ENCODE results near the gene CLCN2.

CLCN2 gene

DNA sequence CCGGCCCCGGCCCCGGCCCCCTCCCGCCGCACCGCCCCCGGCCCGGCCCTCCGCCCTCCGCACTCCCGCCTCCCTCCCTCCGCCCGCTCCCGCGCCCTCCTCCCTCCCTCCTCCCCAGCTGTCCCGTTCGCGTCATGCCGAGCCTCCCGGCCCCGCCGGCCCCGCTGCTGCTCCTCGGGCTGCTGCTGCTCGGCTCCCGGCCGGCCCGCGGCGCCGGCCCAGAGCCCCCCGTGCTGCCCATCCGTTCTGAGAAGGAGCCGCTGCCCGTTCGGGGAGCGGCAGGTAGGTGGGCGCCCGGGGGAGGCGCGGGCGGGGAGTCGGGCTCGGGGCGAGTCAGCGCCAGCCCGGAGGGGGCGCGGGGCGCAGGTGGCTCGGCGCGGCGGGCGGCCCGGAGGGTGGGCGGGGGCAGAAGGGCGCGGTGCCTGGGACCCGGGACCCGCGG, 18.8 kb upstream of the CLCN2 start:
- H3K4me3 ChIP-seq (ENCODE audit: low read depth, low read length): peak overlapping the region; percentile 69
- peaks cover 64% of the 10 kb centered on the region for H3K27me3 ChIP-seq (ENCODE audit: control insufficient read depth, insufficient read depth, low read length)
- no peaks in the 10 kb centered on the region for H3K9me3 ChIP-seq (ENCODE audit: control insufficient read depth, insufficient read depth, low read depth, low read length)
- peaks cover 48% of the 10 kb centered on the region for H3K4me1 ChIP-seq (ENCODE audit: control insufficient read depth, insufficient read depth, low read length)
- H3K9ac ChIP-seq (ENCODE audit: low read length): no peak overlapping the region
- H3K36me3 ChIP-seq (ENCODE audit: control insufficient read depth, insufficient read depth, low read length): no peaks in the 10 kb centered on the region
- H3K27ac ChIP-seq (ENCODE audit: low read depth, low read length): no peak overlapping the region

- peaks cover 61% of the 10 kb centered on the region for H3K27me3 ChIP-seq (ENCODE audit: control insufficient read depth, insufficient read depth, low read length)
- H3K27ac ChIP-seq (ENCODE audit: low read depth, low read length): no peak within 1 kb of the TSS
- H3K9ac ChIP-seq (ENCODE audit: low read length): peak within 1 kb of the TSS; percentile 3
- peaks cover 48% of the 10 kb centered on the region for H3K4me1 ChIP-seq (ENCODE audit: control insufficient read depth, insufficient read depth, low read length)
- no peaks in the 10 kb centered on the region for H3K9me3 ChIP-seq (ENCODE audit: control insufficient read depth, insufficient read depth, low read depth, low read length)
- no peaks in the 10 kb centered on the region for H3K36me3 ChIP-seq (ENCODE audit: control insufficient read depth, insufficient read depth, low read length)
- peak within 1 kb of the TSS; percentile 69 for H3K4me3 ChIP-seq (ENCODE audit: low read depth, low read length)
Observed at GRCh38 chr3:184379358-184380184, 18.2 kb upstream of the CLCN2 start, which contains the start of gene CHRD. Gene CHRD, plus strand, starts transcription at chr3:184380054. Its CDS starts 265 bp downstream, at chr3:184380319.

- peaks cover 54% of the 10 kb centered on the region for H3K27me3 ChIP-seq (ENCODE audit: control insufficient read depth, insufficient read depth, low read length)
- H3K9me3 ChIP-seq (ENCODE audit: control insufficient read depth, insufficient read depth, low read depth, low read length): no peaks in the 10 kb centered on the region
- no peak overlapping the region for H3K27ac ChIP-seq (ENCODE audit: low read depth, low read length)
- H3K36me3 ChIP-seq (ENCODE audit: control insufficient read depth, insufficient read depth, low read length): no peaks in the 10 kb centered on the region
- H3K4me3 ChIP-seq (ENCODE audit: low read depth, low read length): peak overlapping the region; percentile 59
- H3K9ac ChIP-seq (ENCODE audit: low read length): no peak overlapping the region
- peaks cover 48% of the 10 kb centered on the region for H3K4me1 ChIP-seq (ENCODE audit: control insufficient read depth, insufficient read depth, low read length)
Observed at GRCh38 chr3:184378651-184379357, 17.4 kb upstream of the CLCN2 start.

- Histone ChIP-seq H3K4me3 (ENCODE audit: low read depth, low read length) (peak within 1 kb of the TSS; percentile 59), H3K9me3 (ENCODE audit: control insufficient read depth, insufficient read depth, low read depth, low read length) (no peaks in the 10 kb centered on the region), H3K27me3 (ENCODE audit: control insufficient read depth, insufficient read depth, low read length) (peaks cover 54% of the 10 kb centered on the region), H3K4me1 (ENCODE audit: control insufficient read depth, insufficient read depth, low read length) (peaks cover 48% of the 10 kb centered on the region), H3K36me3 (ENCODE audit: control insufficient read depth, insufficient read depth, low read length) (no peaks in the 10 kb centered on the region), H3K27ac (ENCODE audit: low read depth, low read length) (no peak within 1 kb of the TSS), H3K9ac (ENCODE audit: low read length) (no peak within 1 kb of the TSS)
Observed at GRCh38 chr3:184377882-184378445, 16.6 kb upstream of the CLCN2 start, which contains the start of gene THPO. Gene THPO, minus strand, starts transcription at chr3:184378207. Its CDS starts 1,948 bp downstream, at chr3:184376259.

GRCh38 chr3:184377374-184377773, 16.0 kb upstream of the CLCN2 start:
- Histone ChIP-seq H3K27ac (ENCODE audit: low read depth, low read length) (no peak overlapping the region), H3K36me3 (ENCODE audit: control insufficient read depth, insufficient read depth, low read length) (no peaks in the 10 kb centered on the region), H3K27me3 (ENCODE audit: control insufficient read depth, insufficient read depth, low read length) (peaks cover 49% of the 10 kb centered on the region), H3K4me3 (ENCODE audit: low read depth, low read length) (peak overlapping the region; percentile 14), H3K9ac (ENCODE audit: low read length) (no peak overlapping the region), H3K9me3 (ENCODE audit: control insufficient read depth, insufficient read depth, low read depth, low read length) (no peaks in the 10 kb centered on the region), H3K4me1 (ENCODE audit: control insufficient read depth, insufficient read depth, low read length) (peaks cover 48% of the 10 kb centered on the region)

- no peak overlapping the region for H3K4me3 ChIP-seq (ENCODE audit: low read depth, low read length)
- H3K36me3 ChIP-seq (ENCODE audit: control insufficient read depth, insufficient read depth, low read length): no peaks in the 10 kb centered on the region
- H3K27ac ChIP-seq (ENCODE audit: low read depth, low read length): no peak overlapping the region
- peaks cover 34% of the 10 kb centered on the region for H3K27me3 ChIP-seq (ENCODE audit: control insufficient read depth, insufficient read depth, low read length)
- H3K9me3 ChIP-seq (ENCODE audit: control insufficient read depth, insufficient read depth, low read depth, low read length): no peaks in the 10 kb centered on the region
- H3K4me1 ChIP-seq (ENCODE audit: control insufficient read depth, insufficient read depth, low read length): peaks cover 47% of the 10 kb centered on the region
- no peak overlapping the region for H3K9ac ChIP-seq (ENCODE audit: low read length)
Observed at GRCh38 chr3:184375747-184376461, 14.5 kb upstream of the CLCN2 start.

GRCh38 chr3:184373422-184373821, 12.0 kb upstream of the CLCN2 start:
- no peak overlapping the region for H3K9ac ChIP-seq (ENCODE audit: low read length)
- H3K9me3 ChIP-seq (ENCODE audit: control insufficient read depth, insufficient read depth, low read depth, low read length): no peaks in the 10 kb centered on the region
- peaks cover 11% of the 10 kb centered on the region for H3K36me3 ChIP-seq (ENCODE audit: control insufficient read depth, insufficient read depth, low read length)
- peaks cover 34% of the 10 kb centered on the region for H3K4me1 ChIP-seq (ENCODE audit: control insufficient read depth, insufficient read depth, low read length)
- no peak overlapping the region for H3K27ac ChIP-seq (ENCODE audit: low read depth, low read length)
- peaks cover 17% of the 10 kb centered on the region for H3K27me3 ChIP-seq (ENCODE audit: control insufficient read depth, insufficient read depth, low read length)
- no peak overlapping the region for H3K4me3 ChIP-seq (ENCODE audit: low read depth, low read length)

- H3K4me1 ChIP-seq (ENCODE audit: control insufficient read depth, insufficient read depth, low read length): peaks cover 29% of the 10 kb centered on the region
- H3K27me3 ChIP-seq (ENCODE audit: control insufficient read depth, insufficient read depth, low read length): peaks cover 12% of the 10 kb centered on the region
- no peak overlapping the region for H3K4me3 ChIP-seq (ENCODE audit: low read depth, low read length)
- no peaks in the 10 kb centered on the region for H3K9me3 ChIP-seq (ENCODE audit: control insufficient read depth, insufficient read depth, low read depth, low read length)
- H3K27ac ChIP-seq (ENCODE audit: low read depth, low read length): no peak overlapping the region
- peaks cover 16% of the 10 kb centered on the region for H3K36me3 ChIP-seq (ENCODE audit: control insufficient read depth, insufficient read depth, low read length)
- H3K9ac ChIP-seq (ENCODE audit: low read length): no peak overlapping the region
Observed at GRCh38 chr3:184372911-184373310, 11.5 kb upstream of the CLCN2 start.

GRCh38 chr3:184372296-184372821, 11.0 kb upstream of the CLCN2 start:
- peaks cover 10% of the 10 kb centered on the region; the same call in 1 of the 2 replicates for H3K27me3 ChIP-seq (ENCODE audit: control insufficient read depth, insufficient read depth, low read length)
- H3K9ac ChIP-seq (ENCODE audit: low read length): no peak overlapping the region
- H3K9me3 ChIP-seq (ENCODE audit: control insufficient read depth, insufficient read depth, low read depth, low read length): no peaks in the 10 kb centered on the region
- H3K4me1 ChIP-seq (ENCODE audit: control insufficient read depth, insufficient read depth, low read length): peaks cover 24% of the 10 kb centered on the region
- H3K4me3 ChIP-seq (ENCODE audit: low read depth, low read length): no peak overlapping the region
- H3K27ac ChIP-seq (ENCODE audit: low read depth, low read length): no peak overlapping the region
- peaks cover 19% of the 10 kb centered on the region for H3K36me3 ChIP-seq (ENCODE audit: control insufficient read depth, insufficient read depth, low read length)

GRCh38 chr3:184371570-184372018, 10.2 kb upstream of the CLCN2 start:
- H3K27me3 ChIP-seq (ENCODE audit: control insufficient read depth, insufficient read depth, low read length): peaks cover 10% of the 10 kb centered on the region; the same call in 1 of the 2 replicates
- H3K4me3 ChIP-seq (ENCODE audit: low read depth, low read length): no peak overlapping the region
- peaks cover 27% of the 10 kb centered on the region for H3K36me3 ChIP-seq (ENCODE audit: control insufficient read depth, insufficient read depth, low read length)
- H3K4me1 ChIP-seq (ENCODE audit: control insufficient read depth, insufficient read depth, low read length): peaks cover 21% of the 10 kb centered on the region
- no peak overlapping the region for H3K27ac ChIP-seq (ENCODE audit: low read depth, low read length)
- H3K9ac ChIP-seq (ENCODE audit: low read length): no peak overlapping the region
- H3K9me3 ChIP-seq (ENCODE audit: control insufficient read depth, insufficient read depth, low read depth, low read length): no peaks in the 10 kb centered on the region
